Rectal smooth muscle tissue (tissue), 1 donor: ENCODE results near the gene N4BP2.
"Not testable (repeated sequence)": the region's sequence is repeated elsewhere in the genome, so short reads cannot be mapped to it uniquely, and the experiment has no call there.

ENCODE experiments used
- H3K27ac ChIP-seq: one replicate; pipeline ENCODE4 v1.7.0; 2013; ENCODE audit warnings: low read depth, low read length, inconsistent platforms
- H3K27me3 ChIP-seq: one replicate; pipeline ENCODE4 v1.7.0; 2013; ENCODE audit warnings: low read length; ENCODE audit not compliant: control insufficient read depth, insufficient read depth
- H3K36me3 ChIP-seq: one replicate; pipeline ENCODE4 v1.7.0; 2013; ENCODE audit warnings: low read length; ENCODE audit not compliant: control insufficient read depth, insufficient read depth
- H3K4me1 ChIP-seq: one replicate; pipeline ENCODE4 v1.7.0; 2013; ENCODE audit warnings: low read length; ENCODE audit not compliant: control insufficient read depth, insufficient read depth
- H3K4me3 ChIP-seq: one replicate; pipeline ENCODE4 v1.7.0; 2013; ENCODE audit warnings: low read length
- H3K9ac ChIP-seq: one replicate; pipeline ENCODE4 v1.7.0; 2013; ENCODE audit warnings: low read length

Gene N4BP2

GRCh38 chr4:40055863-40056715 lies 561 bp upstream of the N4BP2 start:
- Histone ChIP-seq H3K4me3 (peak overlapping the region; percentile 93), H3K27me3 (no peaks in the 10 kb centered on the region), H3K27ac (peak overlapping the region; percentile 100), H3K4me1 (peaks cover 7% of the 10 kb centered on the region), H3K36me3 (no peaks in the 10 kb centered on the region), H3K9ac (peak overlapping the region; percentile 86)

GRCh38 chr4:40057586-40058091 lies 989 bp downstream of the N4BP2 start:
- peak overlapping the region; percentile 93 for H3K4me3 ChIP-seq
- H3K36me3 ChIP-seq, result no peaks in the 10 kb centered on the region
- H3K27me3 ChIP-seq, result no peaks in the 10 kb centered on the region
- peak overlapping the region; percentile 100 for H3K27ac ChIP-seq
- peak overlapping the region; percentile 93 for H3K9ac ChIP-seq
- peaks cover 7% of the 10 kb centered on the region for H3K4me1 ChIP-seq

GRCh38 chr4:40058121-40058520 lies 1.5 kb downstream of the N4BP2 start:
- Histone ChIP-seq H3K9ac (peak overlapping the region; percentile 39), H3K36me3 (no peaks in the 10 kb centered on the region), H3K27me3 (no peaks in the 10 kb centered on the region), H3K27ac (peak overlapping the region; percentile 100), H3K4me3 (peak overlapping the region; percentile 93), H3K4me1 (peaks cover 7% of the 10 kb centered on the region)

GRCh38 chr4:40058854-40059253 lies 2.2 kb downstream of the N4BP2 start:
- peaks cover 7% of the 10 kb centered on the region for H3K4me1 ChIP-seq

DNA sequence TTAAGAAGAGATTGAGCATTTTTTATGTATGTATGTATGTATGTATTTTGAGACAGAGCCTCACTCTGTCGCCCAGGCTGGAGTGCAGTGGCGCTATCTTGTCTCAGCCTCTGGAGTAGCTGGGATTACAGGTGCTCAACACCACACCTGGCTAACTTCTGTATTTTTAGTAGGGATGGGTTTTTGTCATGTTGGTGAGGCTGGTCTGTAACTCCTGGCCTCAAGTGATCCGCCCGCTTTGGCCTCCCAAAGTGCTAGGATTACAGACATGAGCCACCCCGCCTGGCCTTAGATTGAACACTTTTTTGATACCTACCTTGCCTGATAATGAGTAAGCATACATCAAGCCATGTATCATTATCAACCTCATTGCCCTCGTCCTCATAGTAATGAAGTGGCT lies 2.7 kb downstream of the N4BP2 start:
- H3K4me1 ChIP-seq, result peaks cover 7% of the 10 kb centered on the region
- no peaks in the 10 kb centered on the region for H3K27me3 ChIP-seq
- no peak overlapping the region for H3K9ac ChIP-seq
- H3K27ac ChIP-seq, result no peak overlapping the region
- no peaks in the 10 kb centered on the region for H3K36me3 ChIP-seq
- no peak overlapping the region for H3K4me3 ChIP-seq

More at GRCh38 chr4:40058854-40059253, 2.2 kb downstream of the N4BP2 start:
- H3K9ac ChIP-seq, result no peak overlapping the region
- no peaks in the 10 kb centered on the region for H3K27me3 ChIP-seq
- no peak overlapping the region for H3K27ac ChIP-seq
- no peaks in the 10 kb centered on the region for H3K36me3 ChIP-seq
- no peak overlapping the region for H3K4me3 ChIP-seq

DNA sequence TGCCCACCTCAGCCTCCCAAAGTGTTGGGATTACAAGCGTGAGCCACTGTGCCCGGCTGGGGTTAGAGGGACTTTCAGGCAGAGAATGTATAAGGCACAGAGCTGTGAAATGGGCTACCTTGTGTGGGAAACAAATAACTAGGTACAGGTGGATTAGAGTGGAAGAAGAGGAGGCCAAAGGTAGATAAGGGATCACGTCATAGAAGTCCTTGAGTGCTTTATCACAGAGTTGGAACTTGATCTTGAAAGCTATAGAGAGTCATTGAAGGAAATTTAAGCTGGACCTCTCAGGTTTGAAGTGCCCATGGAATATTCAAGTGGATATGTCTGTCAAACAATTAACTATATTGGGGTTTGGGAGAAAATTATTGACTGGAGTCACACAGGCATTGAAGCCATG lies 8.4 kb downstream of the N4BP2 start:
- Histone ChIP-seq H3K36me3 (no peaks in the 10 kb centered on the region), H3K27ac (no peak overlapping the region), H3K27me3 (no peaks in the 10 kb centered on the region), H3K4me1 (no peaks in the 10 kb centered on the region), H3K4me3 (no peak overlapping the region), H3K9ac (no peak overlapping the region)

DNA sequence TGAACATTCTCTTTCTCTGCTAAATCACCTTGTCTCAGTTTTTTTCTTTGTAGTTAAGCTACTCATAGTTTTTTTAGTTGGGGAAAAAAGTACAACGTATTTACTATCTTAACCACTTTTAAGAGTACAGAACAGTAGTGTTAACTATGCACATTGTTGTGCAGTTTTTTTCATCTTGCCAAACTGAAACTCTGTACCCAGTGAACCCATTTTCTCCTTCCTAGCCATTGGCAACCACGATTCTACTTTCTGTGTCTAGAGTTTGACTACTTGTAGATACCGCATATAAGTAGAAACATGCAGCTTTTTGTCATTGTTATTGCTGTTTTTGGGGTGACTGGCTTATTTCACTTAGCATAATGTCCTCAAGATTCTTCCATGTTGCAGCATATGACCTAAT lies 10.0 kb downstream of the N4BP2 start:
- Histone ChIP-seq H3K27me3 (no peaks in the 10 kb centered on the region), H3K9ac (no peak overlapping the region), H3K4me3 (no peak overlapping the region), H3K4me1 (no peaks in the 10 kb centered on the region), H3K27ac (no peak overlapping the region), H3K36me3 (no peaks in the 10 kb centered on the region)

- H3K9ac ChIP-seq, result no peak overlapping the region
- H3K27ac ChIP-seq, result no peak overlapping the region
- no peaks in the 10 kb centered on the region for H3K27me3 ChIP-seq
- no peaks in the 10 kb centered on the region for H3K4me1 ChIP-seq
- H3K36me3 ChIP-seq, result no peaks in the 10 kb centered on the region
- no peak overlapping the region for H3K4me3 ChIP-seq
These were observed 13.7 kb downstream of the N4BP2 start for GRCh38 chr4:40070387-40070786.

- no peak overlapping the region for H3K9ac ChIP-seq
- H3K4me1 ChIP-seq, result no peaks in the 10 kb centered on the region
- H3K27me3 ChIP-seq, result no peaks in the 10 kb centered on the region
- H3K4me3 ChIP-seq, result no peak overlapping the region
- no peak overlapping the region for H3K27ac ChIP-seq
- no peaks in the 10 kb centered on the region for H3K36me3 ChIP-seq
These were observed 29.8 kb downstream of the N4BP2 start for GRCh38 chr4:40086421-40086820.

- H3K27me3 ChIP-seq, result no peaks in the 10 kb centered on the region
- H3K4me3 ChIP-seq, result no peak overlapping the region
- H3K36me3 ChIP-seq, result no peaks in the 10 kb centered on the region
- no peaks in the 10 kb centered on the region for H3K4me1 ChIP-seq
- no peak overlapping the region for H3K27ac ChIP-seq
- H3K9ac ChIP-seq, result no peak overlapping the region
These were observed 31.2 kb downstream of the N4BP2 start for GRCh38 chr4:40087799-40088366.

- not testable (repeated sequence) for H3K36me3 ChIP-seq, H3K9ac ChIP-seq, H3K4me3 ChIP-seq, H3K4me1 ChIP-seq, H3K27me3 ChIP-seq, H3K27ac ChIP-seq
These were observed 36.8 kb downstream of the N4BP2 start for GRCh38 chr4:40093400-40093799.

DNA sequence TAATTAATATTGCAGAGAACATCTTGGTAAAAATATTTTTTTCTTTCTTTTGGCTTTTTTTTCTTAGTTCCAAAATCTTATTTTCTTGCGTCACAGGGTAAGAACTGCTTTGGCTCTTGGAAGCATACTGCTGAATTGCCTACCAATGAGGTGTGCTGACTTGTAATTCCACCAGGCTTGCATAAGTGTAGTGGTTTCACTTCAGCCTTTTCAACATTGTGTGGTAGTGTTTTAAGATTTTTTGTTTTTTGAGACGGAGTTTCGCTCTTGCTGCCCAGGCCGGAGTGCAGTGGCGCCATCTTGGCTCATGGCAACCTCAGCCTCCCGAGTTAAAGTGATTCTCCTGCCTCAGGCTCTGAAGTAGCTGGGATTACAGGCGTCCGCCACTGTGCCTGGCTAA lies 42.4 kb downstream of the N4BP2 start:
- H3K27me3 ChIP-seq, result no peaks in the 10 kb centered on the region
- H3K4me1 ChIP-seq, result no peaks in the 10 kb centered on the region
- no peak overlapping the region for H3K4me3 ChIP-seq
- H3K36me3 ChIP-seq, result no peaks in the 10 kb centered on the region
- no peak overlapping the region for H3K9ac ChIP-seq
- H3K27ac ChIP-seq, result no peak overlapping the region

DNA sequence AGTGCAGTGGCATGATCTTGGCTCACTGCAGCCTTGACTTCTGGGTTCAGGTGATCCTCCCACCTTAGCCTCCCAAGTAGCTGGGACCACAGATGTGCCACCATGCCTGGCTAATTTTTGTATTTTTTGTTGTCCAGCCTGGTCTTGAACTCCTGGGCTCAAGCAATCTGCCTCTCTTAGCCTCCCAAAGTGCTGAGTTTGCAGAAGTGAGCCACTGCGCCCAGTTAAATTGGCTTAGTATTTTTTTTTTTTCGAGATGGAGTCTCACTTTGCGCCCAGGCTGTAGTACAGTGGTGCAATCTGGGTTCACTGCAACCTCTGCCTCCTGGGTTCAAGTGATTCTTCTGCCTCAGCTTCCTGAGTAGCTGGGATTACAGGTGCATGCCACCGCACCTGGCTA lies 50.5 kb downstream of the N4BP2 start:
- H3K4me3 ChIP-seq, H3K27ac ChIP-seq, H3K4me1 ChIP-seq, H3K27me3 ChIP-seq, H3K36me3 ChIP-seq, H3K9ac ChIP-seq: not testable (repeated sequence)
